HepG2 (cell line): ENCODE data around the gene MC1R. TPM values are rescaled to one million over a fixed set of nuclear protein-coding genes. Genes with fewer than 3 reads are reported as not detected.
A peak's percentile ranks its signal among the peaks of the same experiment; 100 is the strongest.

Source experiments
- CBX5 ChIP-seq: sonication (generic); formaldehyde crosslinking; IDR thresholded peaks from 2 replicates; pipeline ENCODE4 v1.4.0; 2020; ENCODE audit warnings: missing genetic modification reagents, borderline replicate concordance
- GABPA ChIP-seq, 2 experiments: IDR thresholded peaks; 2 replicates each; pipeline ENCODE4 v1.6.1; 2011 to 2016; ENCODE audit warnings: low read depth in 2 of 2, low read length in 1 of 2, missing biosample characterization in 1 of 2, missing genetic modification characterization in 1 of 2
- GPN1 ChIP-seq: sonication (generic); formaldehyde crosslinking; IDR thresholded peaks from 2 replicates; pipeline ENCODE4 v1.5.1; 2020; ENCODE audit warnings: missing genetic modification reagents, borderline replicate concordance
- HNRNPH1 ChIP-seq: fragments of 200-400 bp; formaldehyde crosslinking; optimal IDR thresholded peaks from 2 replicates; pipeline ENCODE3; 2017; ENCODE audit warnings: mild to moderate bottlenecking, low read depth, low read length
- SSRP1 ChIP-seq: IDR thresholded peaks from 2 replicates; pipeline ENCODE4 v1.6.1; 2016; ENCODE audit warnings: control low read depth
- TBX3 ChIP-seq: fragments of 450-650 bp; IDR thresholded peaks from 2 replicates; pipeline ENCODE4 v1.6.1; 2017; ENCODE audit warnings: antibody characterized with exemption, mild to moderate bottlenecking, inconsistent platforms, borderline replicate concordance
- ZNF496 ChIP-seq: sonication (generic); formaldehyde crosslinking; IDR thresholded peaks from 2 replicates; pipeline ENCODE4 v1.8.1; 2023; ENCODE audit warnings: mild to moderate bottlenecking, moderate library complexity, missing genetic modification reagents; ENCODE audit not compliant: insufficient replicate concordance
- ZNF550 ChIP-seq: sonication (generic); formaldehyde crosslinking; IDR thresholded peaks from 2 replicates; pipeline ENCODE4 v1.4.0; 2020; ENCODE audit warnings: mild to moderate bottlenecking, missing genetic modification reagents, borderline replicate concordance
- polyA plus RNA-seq, 8 experiments: library from polyadenylated mRNA; depleted of rRNA in 3 of 8; stranded (reverse) in 7 of 8; unstranded in 1 of 8; fragments of >200 nt; fragmentation: Illumina TruSeq in 4 of 8; extraction: Trizol in 4 of 8; gene quantifications; 2 replicates each; pipeline versions ENCODE4 v1.2.1 to v1.2.3, GENCODE V29; 2011 to 2016; ENCODE audit warnings: low read depth in 4 of 8, missing spikeins in 1 of 8, mixed read lengths in 1 of 8; ENCODE audit not compliant: insufficient read depth in 1 of 8
- total RNA-seq, 5 experiments: library from RNA; depleted of rRNA; stranded (reverse); fragments of >200 nt; fragmentation: Illumina TruSeq; extraction: Trizol; gene quantifications; 2 replicates each; pipeline ENCODE4 v1.2.3, GENCODE V29; 2016; ENCODE audit warnings: low read depth in 1 of 5
- TF ChIP-seq, protein P1 (sequence below): sonication (generic); formaldehyde crosslinking; IDR thresholded peaks from 2 replicates; pipeline ENCODE4 v1.4.0; 2020; ENCODE audit warnings: missing genetic modification reagents, mild to moderate bottlenecking, borderline replicate concordance
- TF ChIP-seq, protein P2 (sequence below): sonication (generic); formaldehyde crosslinking; conservative IDR thresholded peaks from 2 replicates; pipeline ENCODE4 v1.4.0; 2020; ENCODE audit warnings: mild to moderate bottlenecking, missing genetic modification reagents, moderate library complexity
- TF ChIP-seq, protein P3 (sequence below): IDR thresholded peaks from 2 replicates; pipeline ENCODE4 v1.6.1; 2016; ENCODE audit warnings: missing biosample characterization, missing genetic modification reagents, low read depth
- TF ChIP-seq, protein P4 (sequence below): sonication (generic); formaldehyde crosslinking; IDR thresholded peaks from 2 replicates; pipeline ENCODE4 v1.8.0; 2022; ENCODE audit warnings: mild to moderate bottlenecking, missing genetic modification reagents, borderline replicate concordance
- TF ChIP-seq, protein P5 (sequence below): sonication (generic); formaldehyde crosslinking; IDR thresholded peaks from 2 replicates; pipeline ENCODE4 v1.4.0; 2020; ENCODE audit warnings: mild to moderate bottlenecking, missing genetic modification reagents

The MC1R gene
- total and polyA plus RNA-seq, 2 of the 13 experiments (the other 11 are each of a cell fraction or from before 2014, with no cell fraction given): 9.1 to 14.8 TPM

DNA sequence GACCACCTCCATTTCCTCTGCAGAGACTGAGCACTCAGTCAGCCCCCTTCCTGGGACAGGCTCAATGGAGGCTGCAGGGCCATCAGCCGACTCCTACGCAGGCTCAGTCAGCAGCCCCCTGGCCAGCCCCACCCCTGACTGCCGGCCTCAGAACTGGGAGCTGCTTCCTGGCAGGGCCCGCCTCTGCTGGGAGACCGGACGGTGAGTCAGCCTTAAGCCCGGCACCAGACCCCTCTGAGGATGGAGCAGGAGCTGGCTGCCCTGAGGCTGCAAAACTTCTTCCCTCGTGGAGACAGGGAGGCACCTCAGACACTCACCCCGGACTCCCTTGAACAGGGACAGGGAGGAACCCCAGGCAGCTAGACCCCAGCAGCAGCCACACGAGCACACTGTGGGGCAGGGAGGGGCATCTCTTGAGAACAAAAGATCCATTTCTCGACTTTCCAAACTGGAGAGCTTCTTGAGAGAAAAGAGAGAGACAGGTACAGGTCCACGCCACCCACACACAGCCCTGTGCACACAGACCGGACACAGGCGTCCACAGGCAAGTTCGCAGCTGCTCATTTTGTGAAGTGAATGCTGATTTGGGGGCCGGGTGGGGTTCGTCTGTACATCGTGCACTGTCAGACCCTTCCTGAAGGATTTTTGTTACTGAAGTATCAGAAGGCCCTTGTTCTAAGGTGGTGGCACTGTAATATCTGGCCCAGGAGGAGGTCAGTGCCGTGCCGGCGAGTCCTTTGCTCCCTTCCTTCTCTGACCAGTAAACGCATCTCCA lies 3.2 kb downstream of the MC1R start (continued):
- TF ChIP-seq, protein P1, sequence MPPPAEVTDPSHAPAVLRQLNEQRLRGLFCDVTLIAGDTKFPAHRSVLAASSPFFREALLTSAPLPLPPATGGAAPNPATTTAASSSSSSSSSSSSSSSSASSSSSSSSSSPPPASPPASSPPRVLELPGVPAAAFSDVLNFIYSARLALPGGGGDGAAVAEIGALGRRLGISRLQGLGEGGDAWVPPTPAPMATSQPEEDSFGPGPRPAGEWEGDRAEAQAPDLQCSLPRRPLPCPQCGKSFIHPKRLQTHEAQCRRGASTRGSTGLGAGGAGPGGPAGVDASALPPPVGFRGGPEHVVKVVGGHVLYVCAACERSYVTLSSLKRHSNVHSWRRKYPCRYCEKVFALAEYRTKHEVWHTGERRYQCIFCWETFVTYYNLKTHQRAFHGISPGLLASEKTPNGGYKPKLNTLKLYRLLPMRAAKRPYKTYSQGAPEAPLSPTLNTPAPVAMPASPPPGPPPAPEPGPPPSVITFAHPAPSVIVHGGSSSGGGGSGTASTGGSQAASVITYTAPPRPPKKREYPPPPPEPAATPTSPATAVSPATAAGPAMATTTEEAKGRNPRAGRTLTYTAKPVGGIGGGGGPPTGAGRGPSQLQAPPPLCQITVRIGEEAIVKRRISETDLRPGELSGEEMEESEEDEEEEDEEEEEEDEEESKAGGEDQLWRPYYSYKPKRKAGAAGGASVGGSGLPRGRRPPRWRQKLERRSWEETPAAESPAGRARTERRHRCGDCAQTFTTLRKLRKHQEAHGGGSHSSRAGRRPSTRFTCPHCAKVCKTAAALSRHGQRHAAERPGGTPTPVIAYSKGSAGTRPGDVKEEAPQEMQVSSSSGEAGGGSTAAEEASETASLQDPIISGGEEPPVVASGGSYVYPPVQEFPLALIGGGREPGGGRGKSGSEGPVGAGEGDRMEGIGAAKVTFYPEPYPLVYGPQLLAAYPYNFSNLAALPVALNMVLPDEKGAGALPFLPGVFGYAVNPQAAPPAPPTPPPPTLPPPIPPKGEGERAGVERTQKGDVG (CRISPR knock-in tag): peak; percentile 66; the same call in 1 of the 2 replicates
- TF ChIP-seq ZNF550 (CRISPR knock-in tag) (no peak), GPN1 (CRISPR knock-in tag) (0 out of 2 replicates have a peak, but pooled peaks have one; percentile 23), CBX5 (CRISPR knock-in tag) (peak; percentile 20; the same call in 1 of the 2 replicates), HNRNPH1 (no peak), ZNF496 (CRISPR knock-in tag) (no peak), SSRP1 (CRISPR knock-in tag) (peak; percentile 85; the same call in 1 of the 2 replicates), GABPA (IDR thresholded peaks at IDR 0.05; ENCODE audit: low read depth, low read length) (no peak), GABPA (CRISPR knock-in tag; IDR thresholded peaks at IDR 0.05; ENCODE audit: low read depth) (peak; percentile 58; the same call in 1 of the 2 replicates), TBX3 (peak; percentile 32; the same call in 1 of the 2 replicates)
- TF ChIP-seq, protein P2, sequence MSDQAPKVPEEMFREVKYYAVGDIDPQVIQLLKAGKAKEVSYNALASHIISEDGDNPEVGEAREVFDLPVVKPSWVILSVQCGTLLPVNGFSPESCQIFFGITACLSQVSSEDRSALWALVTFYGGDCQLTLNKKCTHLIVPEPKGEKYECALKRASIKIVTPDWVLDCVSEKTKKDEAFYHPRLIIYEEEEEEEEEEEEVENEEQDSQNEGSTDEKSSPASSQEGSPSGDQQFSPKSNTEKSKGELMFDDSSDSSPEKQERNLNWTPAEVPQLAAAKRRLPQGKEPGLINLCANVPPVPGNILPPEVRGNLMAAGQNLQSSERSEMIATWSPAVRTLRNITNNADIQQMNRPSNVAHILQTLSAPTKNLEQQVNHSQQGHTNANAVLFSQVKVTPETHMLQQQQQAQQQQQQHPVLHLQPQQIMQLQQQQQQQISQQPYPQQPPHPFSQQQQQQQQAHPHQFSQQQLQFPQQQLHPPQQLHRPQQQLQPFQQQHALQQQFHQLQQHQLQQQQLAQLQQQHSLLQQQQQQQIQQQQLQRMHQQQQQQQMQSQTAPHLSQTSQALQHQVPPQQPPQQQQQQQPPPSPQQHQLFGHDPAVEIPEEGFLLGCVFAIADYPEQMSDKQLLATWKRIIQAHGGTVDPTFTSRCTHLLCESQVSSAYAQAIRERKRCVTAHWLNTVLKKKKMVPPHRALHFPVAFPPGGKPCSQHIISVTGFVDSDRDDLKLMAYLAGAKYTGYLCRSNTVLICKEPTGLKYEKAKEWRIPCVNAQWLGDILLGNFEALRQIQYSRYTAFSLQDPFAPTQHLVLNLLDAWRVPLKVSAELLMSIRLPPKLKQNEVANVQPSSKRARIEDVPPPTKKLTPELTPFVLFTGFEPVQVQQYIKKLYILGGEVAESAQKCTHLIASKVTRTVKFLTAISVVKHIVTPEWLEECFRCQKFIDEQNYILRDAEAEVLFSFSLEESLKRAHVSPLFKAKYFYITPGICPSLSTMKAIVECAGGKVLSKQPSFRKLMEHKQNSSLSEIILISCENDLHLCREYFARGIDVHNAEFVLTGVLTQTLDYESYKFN (CRISPR knock-in tag): peak; percentile 42
- TF ChIP-seq, protein P3, sequence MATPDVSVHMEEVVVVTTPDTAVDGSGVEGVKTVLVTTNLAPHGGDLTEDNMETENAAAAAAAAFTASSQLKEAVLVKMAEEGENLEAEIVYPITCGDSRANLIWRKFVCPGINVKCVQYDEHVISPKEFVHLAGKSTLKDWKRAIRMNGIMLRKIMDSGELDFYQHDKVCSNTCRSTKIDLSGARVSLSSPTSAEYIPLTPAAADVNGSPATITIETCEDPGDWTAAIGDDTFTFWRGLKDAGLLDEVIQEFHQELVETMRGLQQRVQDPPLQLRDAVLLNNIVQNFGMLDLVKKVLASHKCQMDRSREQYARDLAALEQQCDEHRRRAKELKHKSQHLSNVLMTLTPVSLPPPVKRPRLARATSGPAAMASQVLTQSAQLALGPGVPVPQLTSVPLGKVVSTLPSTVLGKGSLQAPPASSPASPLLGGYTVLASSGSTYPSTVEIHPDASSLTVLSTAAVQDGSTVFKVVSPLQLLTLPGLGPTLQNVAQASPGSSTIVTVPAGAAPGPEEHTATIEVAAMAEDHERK (CRISPR knock-in tag): no peak
- TF ChIP-seq, protein P4, sequence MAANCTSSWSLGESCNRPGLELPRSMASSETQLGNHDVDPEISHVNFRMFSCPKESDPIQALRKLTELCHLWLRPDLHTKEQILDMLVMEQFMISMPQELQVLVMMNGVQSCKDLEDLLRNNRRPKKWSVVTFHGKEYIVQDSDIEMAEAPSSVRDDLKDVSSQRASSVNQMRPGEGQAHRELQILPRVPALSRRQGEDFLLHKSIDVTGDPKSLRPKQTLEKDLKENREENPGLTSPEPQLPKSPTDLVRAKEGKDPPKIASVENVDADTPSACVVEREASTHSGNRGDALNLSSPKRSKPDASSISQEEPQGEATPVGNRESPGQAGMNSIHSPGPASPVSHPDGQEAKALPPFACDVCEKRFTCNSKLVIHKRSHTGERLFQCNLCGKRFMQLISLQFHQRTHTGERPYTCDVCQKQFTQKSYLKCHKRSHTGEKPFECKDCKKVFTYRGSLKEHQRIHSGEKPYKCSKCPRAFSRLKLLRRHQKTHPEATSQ (CRISPR knock-in tag): 0 out of 2 replicates have a peak, but pooled peaks have one; percentile 16
- TF ChIP-seq, protein P5, sequence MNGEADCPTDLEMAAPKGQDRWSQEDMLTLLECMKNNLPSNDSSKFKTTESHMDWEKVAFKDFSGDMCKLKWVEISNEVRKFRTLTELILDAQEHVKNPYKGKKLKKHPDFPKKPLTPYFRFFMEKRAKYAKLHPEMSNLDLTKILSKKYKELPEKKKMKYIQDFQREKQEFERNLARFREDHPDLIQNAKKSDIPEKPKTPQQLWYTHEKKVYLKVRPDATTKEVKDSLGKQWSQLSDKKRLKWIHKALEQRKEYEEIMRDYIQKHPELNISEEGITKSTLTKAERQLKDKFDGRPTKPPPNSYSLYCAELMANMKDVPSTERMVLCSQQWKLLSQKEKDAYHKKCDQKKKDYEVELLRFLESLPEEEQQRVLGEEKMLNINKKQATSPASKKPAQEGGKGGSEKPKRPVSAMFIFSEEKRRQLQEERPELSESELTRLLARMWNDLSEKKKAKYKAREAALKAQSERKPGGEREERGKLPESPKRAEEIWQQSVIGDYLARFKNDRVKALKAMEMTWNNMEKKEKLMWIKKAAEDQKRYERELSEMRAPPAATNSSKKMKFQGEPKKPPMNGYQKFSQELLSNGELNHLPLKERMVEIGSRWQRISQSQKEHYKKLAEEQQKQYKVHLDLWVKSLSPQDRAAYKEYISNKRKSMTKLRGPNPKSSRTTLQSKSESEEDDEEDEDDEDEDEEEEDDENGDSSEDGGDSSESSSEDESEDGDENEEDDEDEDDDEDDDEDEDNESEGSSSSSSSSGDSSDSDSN: peak; percentile 94
